Activated CD8-positive, alpha-beta T cell treated with anti-CD3 and anti-CD28 coated beads, Interleukin-2, amount 10 ng/mL, durations not matched to agents 7 days and 5 days (primary cell): Measurements from ENCODE around the gene C22orf39. TPM values are rescaled to one million over a fixed set of nuclear protein-coding genes. Genes with fewer than 3 reads are reported as not detected.

Experiments
- ATAC-seq: fragments of 150-1000 bp; cut with Tn5 transposase; one replicate; pipeline ENCODE4 v1.10.0; 2021; ENCODE audit warnings: moderate library complexity
- CTCF ChIA-PET: fragments of 350-600 bp; sonication (Branson Sonifier 250); formaldehyde crosslinking; loops from one replicate; lab custom pipeline; 2021; ENCODE audit warnings: antibody characterized with exemption; lab: Charles Lee
- POLR2A ChIA-PET: fragments of 350-600 bp; sonication (Branson Sonifier 250); formaldehyde crosslinking; loops from one replicate; lab custom pipeline; 2021; ENCODE audit warnings: antibody characterized with exemption; lab: Charles Lee
- DNase-seq: peaks from one replicate; pipeline ENCODE4 v3.0.0-alpha.2; 2020
- H3K27ac Mint-ChIP-seq: one replicate; pipeline ENCODE4 v1.8.0; 2021; ENCODE audit warnings: mild to moderate bottlenecking, mixed read lengths
- H3K27me3 Mint-ChIP-seq: one replicate; pipeline ENCODE4 v1.8.0; 2021; ENCODE audit warnings: low read depth, mixed read lengths
- H3K36me3 Mint-ChIP-seq: one replicate; pipeline ENCODE4 v1.8.0; 2021; ENCODE audit warnings: low read depth, mixed read lengths
- H3K4me1 Mint-ChIP-seq: one replicate; pipeline ENCODE4 v1.8.0; 2021; ENCODE audit warnings: low read depth, mixed read lengths
- H3K4me3 Mint-ChIP-seq: one replicate; pipeline ENCODE4 v1.8.0; 2021; ENCODE audit warnings: mild to moderate bottlenecking, mixed read lengths
- H3K9me3 Mint-ChIP-seq: one replicate; pipeline ENCODE4 v1.8.0; 2022; ENCODE audit warnings: mixed read lengths; ENCODE audit not compliant: insufficient read depth
- total RNA-seq, 2 experiments: library from RNA; stranded (reverse); gene quantifications; one replicate each; pipeline ENCODE4 v1.2.3, GENCODE V29; 2021

Gene C22orf39
- total RNA-seq, 2 experiments from 2014 or later, result 33.9 to 35.0 TPM

GRCh38 chr22:19473578-19473977 lies 26.1 kb upstream of the C22orf39 start:
- Mint-ChIP-seq H3K27me3 (no peaks in the 10 kb centered on the region), H3K4me1 (peaks cover 18% of the 10 kb centered on the region), H3K36me3 (peaks cover 43% of the 10 kb centered on the region), H3K9me3 (no peaks in the 10 kb centered on the region), H3K4me3 (no peak overlapping the region), H3K27ac (no peak overlapping the region)
- no peak for DNase-seq
- ATAC-seq, result no peak
- CTCF ChIA-PET, result interaction anchor here (0.7 to 2.3 kb wide), 2 partner anchors 10 to 157 kb away, joined by 3 to 6 read pairs; no protein-coding TSS in a partner anchor
- POLR2A ChIA-PET, result no interaction called here

DNA sequence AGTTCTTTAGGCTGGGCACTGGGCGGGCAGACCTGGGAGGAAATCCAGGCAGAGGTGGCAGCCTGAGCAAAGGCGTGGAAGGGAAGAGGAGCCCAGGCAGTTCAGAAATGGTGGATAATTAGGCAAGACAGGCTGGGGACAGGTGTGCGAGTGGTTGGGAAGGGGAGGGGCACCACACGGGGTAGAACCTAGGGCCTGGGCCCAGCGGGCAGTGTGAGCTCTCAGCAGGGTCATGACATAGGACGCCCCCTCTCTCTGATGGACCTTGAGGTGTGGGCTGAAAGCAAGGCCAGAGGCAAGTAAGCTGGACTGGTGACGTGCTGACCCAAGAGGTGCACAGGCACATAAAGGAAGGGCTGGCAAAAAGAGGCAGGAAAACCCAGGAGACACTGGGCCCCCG lies 24.7 kb upstream of the C22orf39 start:
- POLR2A ChIA-PET, result no interaction called here
- Mint-ChIP-seq H3K27me3 (no peaks in the 10 kb centered on the region), H3K9me3 (no peaks in the 10 kb centered on the region), H3K27ac (no peak overlapping the region), H3K4me3 (no peak overlapping the region), H3K4me1 (peaks cover 10% of the 10 kb centered on the region), H3K36me3 (peaks cover 56% of the 10 kb centered on the region)
- ATAC-seq (no peak), DNase-seq (no peak)
- CTCF ChIA-PET, result no interaction called here

DNA sequence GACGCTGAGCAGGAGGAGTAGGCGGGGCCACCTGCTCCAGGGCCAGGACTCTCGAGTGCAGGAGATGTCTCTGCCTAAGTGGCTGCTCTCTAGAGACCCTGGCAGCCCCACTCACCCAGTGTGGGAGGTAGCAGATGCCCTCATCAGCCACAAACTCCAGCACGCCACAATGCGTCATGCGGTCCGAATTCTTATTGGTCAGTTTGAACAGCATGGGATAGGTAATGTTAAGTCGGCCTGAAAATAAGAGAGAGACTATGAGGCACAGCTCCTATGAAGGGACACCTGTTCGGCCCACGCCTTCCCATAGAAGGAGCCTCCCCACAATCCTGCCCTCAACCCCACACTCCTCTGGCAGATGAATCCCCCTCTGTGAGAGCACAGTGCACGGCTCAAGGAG lies 24.1 kb upstream of the C22orf39 start:
- POLR2A ChIA-PET, result no interaction called here
- Mint-ChIP-seq H3K27ac (no peak overlapping the region), H3K4me1 (peaks cover 7% of the 10 kb centered on the region), H3K4me3 (no peak overlapping the region), H3K9me3 (no peaks in the 10 kb centered on the region), H3K27me3 (no peaks in the 10 kb centered on the region), H3K36me3 (peaks cover 56% of the 10 kb centered on the region)
- DNase-seq, result no peak
- CTCF ChIA-PET, result no interaction called here
- ATAC-seq, result no peak

- Mint-ChIP-seq H3K4me1 (peaks cover 5% of the 10 kb centered on the region), H3K4me3 (no peak overlapping the region), H3K27me3 (no peaks in the 10 kb centered on the region), H3K9me3 (no peaks in the 10 kb centered on the region), H3K27ac (no peak overlapping the region), H3K36me3 (peaks cover 60% of the 10 kb centered on the region)
- ChIA-PET POLR2A (interaction anchor here (2.4 kb wide), 1 partner anchor 9 kb away, joined by 7 read pairs; the partner anchor contains the start of genes CDC45 and UFD1), CTCF (no interaction called here)
- DNase-seq (no peak), ATAC-seq (no peak)
Measured at GRCh38 chr22:19470010-19470409, 22.5 kb upstream of the C22orf39 start.

DNA sequence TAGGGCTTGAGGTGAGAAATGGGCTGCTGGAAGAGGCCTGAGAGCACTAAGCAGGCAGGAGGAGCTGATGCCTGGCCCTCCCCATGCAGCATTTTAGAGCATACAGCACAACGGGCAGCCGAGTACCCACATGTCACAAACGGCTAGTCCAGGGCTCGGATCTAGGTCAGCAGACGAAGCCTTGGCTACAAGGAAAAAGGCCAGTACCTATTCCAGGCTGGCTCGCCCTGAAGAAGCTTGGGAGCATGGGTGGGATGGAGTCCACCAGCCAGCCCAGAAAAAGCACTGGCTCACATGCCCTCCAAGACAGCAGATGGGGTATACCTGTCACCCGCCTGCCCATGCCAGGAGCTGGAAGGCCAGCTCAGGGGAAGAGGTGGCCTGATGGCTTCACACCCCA lies 21.9 kb upstream of the C22orf39 start:
- H3K9me3 Mint-ChIP-seq, result no peaks in the 10 kb centered on the region
- no peaks in the 10 kb centered on the region for H3K27me3 Mint-ChIP-seq
- DNase-seq, result no peak
- no peak overlapping the region for H3K27ac Mint-ChIP-seq
- peaks cover 63% of the 10 kb centered on the region for H3K36me3 Mint-ChIP-seq
- ATAC-seq, result no peak
- CTCF ChIA-PET, result no interaction called here
- POLR2A ChIA-PET, result interaction anchor here (2.4 kb wide), 1 partner anchor 10 kb away, joined by 7 read pairs; the partner anchor contains the start of genes CDC45 and UFD1
- peaks cover 11% of the 10 kb centered on the region for H3K4me1 Mint-ChIP-seq
- H3K4me3 Mint-ChIP-seq, result no peak overlapping the region

- no peaks in the 10 kb centered on the region for H3K27me3 Mint-ChIP-seq
- H3K36me3 Mint-ChIP-seq, result peaks cover 53% of the 10 kb centered on the region
- ChIA-PET POLR2A (interaction anchor here (2.4 kb wide), 1 partner anchor 11 kb away, joined by 7 read pairs; the partner anchor contains the start of genes CDC45 and UFD1), CTCF (no interaction called here)
- H3K4me1 Mint-ChIP-seq, result peaks cover 12% of the 10 kb centered on the region
- no peak for DNase-seq
- no peak overlapping the region for H3K27ac Mint-ChIP-seq
- H3K9me3 Mint-ChIP-seq, result no peaks in the 10 kb centered on the region
- no peak for ATAC-seq
- H3K4me3 Mint-ChIP-seq, result no peak overlapping the region
Measured at GRCh38 chr22:19467912-19468311, 20.4 kb upstream of the C22orf39 start.

DNA sequence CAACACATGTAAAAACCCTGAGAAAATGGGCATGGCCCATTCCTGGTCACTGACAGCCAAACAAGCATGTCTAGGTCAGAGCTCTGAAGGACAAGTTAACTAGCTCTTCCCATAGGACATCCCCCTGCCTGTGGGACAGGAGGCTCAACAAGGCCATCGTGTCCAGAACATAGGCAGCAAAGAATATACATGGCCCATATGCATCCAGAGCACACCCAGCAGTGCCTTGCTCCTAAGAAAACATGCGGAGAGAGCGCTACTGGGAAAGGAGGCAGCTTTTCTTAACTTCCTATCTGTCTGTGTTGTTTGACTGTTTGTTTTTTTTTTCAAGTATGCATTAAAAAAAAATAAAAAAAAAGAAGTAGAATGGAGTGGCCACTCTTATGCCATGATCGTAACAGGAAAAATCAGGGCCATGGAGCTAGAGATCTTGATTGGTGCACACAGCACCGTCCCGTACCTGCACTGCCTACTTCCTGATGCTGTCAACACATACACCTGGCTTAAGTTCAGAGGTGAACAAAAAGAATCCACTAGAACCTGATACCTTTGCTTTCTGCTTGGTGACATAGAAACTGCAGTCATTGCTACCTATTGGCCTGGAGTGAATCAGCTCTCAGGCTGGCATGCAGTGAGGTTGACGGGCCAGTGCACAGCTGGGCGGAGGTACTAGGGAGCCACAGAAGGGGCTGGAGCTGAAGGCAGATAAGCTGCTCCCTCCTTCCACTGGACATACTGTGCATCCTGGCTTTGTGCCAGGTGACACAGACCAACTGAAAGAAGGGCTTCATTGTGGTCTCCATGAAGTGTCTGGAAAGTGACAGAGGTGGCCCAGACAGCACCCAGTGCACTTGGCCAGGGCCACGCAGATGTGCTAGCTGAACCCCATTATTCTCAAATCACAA lies 19.6 kb upstream of the C22orf39 start:
- Mint-ChIP-seq H3K4me1 (peaks cover 12% of the 10 kb centered on the region), H3K27ac (no peak overlapping the region), H3K27me3 (no peaks in the 10 kb centered on the region), H3K9me3 (no peaks in the 10 kb centered on the region), H3K4me3 (no peak overlapping the region), H3K36me3 (peaks cover 55% of the 10 kb centered on the region)
- CTCF ChIA-PET, result no interaction called here
- DNase-seq, result no peak
- POLR2A ChIA-PET, result no interaction called here
- no peak for ATAC-seq

DNA sequence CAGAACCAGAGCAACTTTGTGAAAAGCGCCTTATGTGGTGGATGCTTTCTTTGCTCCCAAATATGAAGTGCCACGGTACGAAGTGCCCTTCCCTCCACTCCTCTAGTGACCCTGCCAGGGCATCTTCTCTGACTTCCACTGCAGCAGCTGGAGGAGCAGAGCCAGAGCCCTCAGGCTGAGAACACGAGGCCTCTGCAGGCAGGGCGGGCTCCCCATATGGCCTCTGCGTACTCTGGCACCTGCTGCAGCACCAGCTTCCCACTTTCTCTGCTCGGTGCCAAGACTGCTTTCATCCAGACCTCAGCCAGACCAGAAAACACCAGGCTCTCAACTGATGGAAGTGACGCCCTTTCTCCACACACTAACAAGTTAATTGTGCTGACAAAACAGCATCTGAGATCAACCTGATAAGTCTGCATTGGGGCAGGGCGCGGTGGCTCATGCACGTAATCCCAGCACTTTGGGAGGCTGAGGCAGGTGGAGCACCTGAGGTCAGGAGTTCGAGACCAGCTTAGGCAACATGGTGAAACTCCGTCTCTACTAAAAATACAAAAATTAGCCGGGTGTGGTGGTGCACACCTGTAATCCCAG lies 18.7 kb upstream of the C22orf39 start:
- Mint-ChIP-seq H3K4me3 (no peak overlapping the region), H3K4me1 (peaks cover 12% of the 10 kb centered on the region), H3K9me3 (no peaks in the 10 kb centered on the region), H3K27ac (no peak overlapping the region), H3K27me3 (no peaks in the 10 kb centered on the region), H3K36me3 (peaks cover 55% of the 10 kb centered on the region)
- ChIA-PET POLR2A (interaction anchor here (1.3 kb wide), 1 partner anchor 13 kb away, joined by 4 read pairs; the partner anchor contains the start of gene CDC45), CTCF (interaction anchor here (1.2 kb wide), 1 partner anchor 15 kb away, joined by 3 read pairs; no protein-coding TSS in a partner anchor)
- DNase-seq (no peak), ATAC-seq (no peak)

DNA sequence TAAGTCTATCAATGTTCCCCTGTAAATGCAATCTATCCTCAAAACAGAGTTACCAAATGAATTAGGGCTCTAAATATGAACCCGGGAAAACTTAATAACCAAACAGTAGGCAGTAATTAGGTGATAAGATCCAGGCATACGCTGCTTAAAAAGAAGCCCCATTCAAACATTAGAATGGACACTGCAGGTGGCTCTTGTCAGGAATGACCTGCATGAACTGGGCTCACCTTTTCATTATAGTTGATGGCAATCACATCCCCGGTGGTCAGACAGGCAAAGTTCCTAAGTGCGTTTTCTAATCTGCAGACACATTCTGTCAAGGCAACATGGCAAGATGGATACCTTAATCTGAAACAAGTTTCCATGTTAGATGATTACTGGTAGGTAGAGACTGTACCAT lies 17.5 kb upstream of the C22orf39 start:
- Mint-ChIP-seq H3K36me3 (peaks cover 52% of the 10 kb centered on the region), H3K27ac (no peak overlapping the region), H3K9me3 (no peaks in the 10 kb centered on the region), H3K4me1 (peaks cover 12% of the 10 kb centered on the region), H3K4me3 (no peak overlapping the region), H3K27me3 (no peaks in the 10 kb centered on the region)
- DNase-seq, result no peak
- CTCF ChIA-PET, result interaction anchor here (0.8 to 2.1 kb wide), 2 partner anchors 12 to 165 kb away, joined by 3 to 5 read pairs; no protein-coding TSS in a partner anchor
- ATAC-seq, result no peak
- POLR2A ChIA-PET, result interaction anchor here (1.0 to 1.3 kb wide), 3 partner anchors 12 to 15 kb away, joined by 3 to 4 read pairs (median 3); partner anchors contain the start of gene CDC45

DNA sequence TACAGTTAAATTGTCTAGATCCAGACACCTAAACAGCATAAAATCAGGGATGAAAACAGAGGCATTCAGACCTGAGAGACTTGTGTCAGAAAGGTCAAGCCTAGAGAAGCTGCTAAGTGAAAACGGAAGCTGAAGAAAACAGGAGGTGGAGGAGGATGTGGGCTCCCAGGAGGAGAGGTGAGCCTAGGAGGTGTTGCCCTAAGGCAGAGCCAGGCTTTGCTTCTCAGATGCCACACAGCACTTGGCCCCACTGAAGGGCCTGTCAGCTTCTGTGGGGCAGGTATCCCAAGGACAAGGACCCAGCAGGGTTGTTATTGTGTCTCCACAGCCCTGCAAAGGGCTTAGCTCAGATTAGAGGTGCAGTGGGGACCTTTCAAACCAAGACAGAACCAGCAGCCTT lies 17.0 kb upstream of the C22orf39 start:
- ATAC-seq (peak; percentile 33), DNase-seq (no peak)
- H3K4me1 Mint-ChIP-seq, result peaks cover 12% of the 10 kb centered on the region
- H3K36me3 Mint-ChIP-seq, result peaks cover 49% of the 10 kb centered on the region
- CTCF ChIA-PET, result interaction anchor here (1.3 to 2.1 kb wide), 2 partner anchors 9 to 13 kb away, joined by 5 to 6 read pairs; no protein-coding TSS in a partner anchor
- H3K4me3 Mint-ChIP-seq, result no peak overlapping the region
- H3K27ac Mint-ChIP-seq, result no peak overlapping the region
- H3K27me3 Mint-ChIP-seq, result no peaks in the 10 kb centered on the region
- no peaks in the 10 kb centered on the region for H3K9me3 Mint-ChIP-seq
- POLR2A ChIA-PET, result interaction anchor here (0.9 to 1.2 kb wide), 3 partner anchors 12 to 16 kb away, joined by 3 read pairs; no protein-coding TSS in a partner anchor

- Mint-ChIP-seq H3K4me1 (peaks cover 12% of the 10 kb centered on the region), H3K9me3 (no peaks in the 10 kb centered on the region), H3K27ac (no peak overlapping the region), H3K36me3 (peaks cover 41% of the 10 kb centered on the region), H3K4me3 (no peak overlapping the region), H3K27me3 (no peaks in the 10 kb centered on the region)
- DNase-seq (no peak), ATAC-seq (no peak)
- CTCF ChIA-PET, result interaction anchor here (1.3 to 2.9 kb wide), 3 partner anchors 10 to 166 kb away, joined by 5 to 12 read pairs (median 6); no protein-coding TSS in a partner anchor
- POLR2A ChIA-PET, result interaction anchor here (0.8 to 1.2 kb wide), 4 partner anchors 11 to 17 kb away, joined by 3 read pairs; partner anchors contain the start of gene CDC45
Measured at GRCh38 chr22:19463491-19464469, 16.3 kb upstream of the C22orf39 start.
